KMS-11 (cell line): ENCODE results near the gene CPSF6.

Experiments
- H2AFZ ChIP-seq: fragments of 200-600 bp; sonication (generic); 2 replicates; pipeline ENCODE4 v1.6.1; 2016; ENCODE audit warnings: antibody characterized with exemption, mixed run types, low read depth
- H3K27ac ChIP-seq: fragments of 200-600 bp; sonication (generic); 2 replicates; pipeline ENCODE4 v1.6.1; 2016; ENCODE audit warnings: mild to moderate bottlenecking, mixed run types
- H3K27me3 ChIP-seq: fragments of 200-600 bp; sonication (generic); 2 replicates; pipeline ENCODE4 v1.6.1; 2017; ENCODE audit warnings: mild to moderate bottlenecking, low read depth, mixed run types, moderate library complexity; ENCODE audit not compliant: insufficient read depth
- H3K36me3 ChIP-seq: fragments of 200-600 bp; sonication (generic); 2 replicates; pipeline ENCODE4 v1.6.1; 2017; ENCODE audit warnings: mild to moderate bottlenecking, mixed run types; ENCODE audit not compliant: insufficient read depth
- H3K4me1 ChIP-seq: fragments of 200-600 bp; sonication (generic); 2 replicates; pipeline ENCODE4 v1.6.1; 2016; ENCODE audit warnings: mild to moderate bottlenecking, low read depth, mixed run types; ENCODE audit not compliant: poor library complexity, severe bottlenecking
- H3K4me2 ChIP-seq: fragments of 200-600 bp; sonication (generic); 2 replicates; pipeline ENCODE4 v1.7.0; 2016; ENCODE audit warnings: mild to moderate bottlenecking, mixed run types
- H3K4me3 ChIP-seq: fragments of 200-600 bp; sonication (generic); IDR thresholded peaks from 2 replicates; pipeline ENCODE4 v1.6.1; 2017; ENCODE audit warnings: low read depth, low read length, mixed read lengths; ENCODE audit not compliant: insufficient read depth
- H3K79me2 ChIP-seq: fragments of 200-600 bp; sonication (generic); 2 replicates; pipeline ENCODE4 v1.6.1; 2016; ENCODE audit warnings: low read depth, mixed run types; ENCODE audit not compliant: insufficient read depth
- H3K9ac ChIP-seq: fragments of 200-600 bp; sonication (generic); 2 replicates; pipeline ENCODE4 v1.6.1; 2016; ENCODE audit warnings: mild to moderate bottlenecking, mixed run types
- H4K20me1 ChIP-seq: fragments of 200-600 bp; sonication (generic); 2 replicates; pipeline ENCODE4 v1.6.1; 2016; ENCODE audit warnings: mild to moderate bottlenecking, mixed run types; ENCODE audit not compliant: insufficient read depth
- CTCF ChIP-seq: fragments of 200-600 bp; sonication (generic); conservative IDR thresholded peaks from 2 replicates; pipeline ENCODE4 v1.6.1; 2017; ENCODE audit warnings: low read depth, mild to moderate bottlenecking, antibody characterized with exemption, low read length, moderate library complexity, mixed read lengths

Gene CPSF6

GRCh38 chr12:69318225-69318624, 78.9 kb downstream of the CPSF6 start:
- Histone ChIP-seq H3K36me3 (no peaks in the 10 kb centered on the region), H3K27me3 (no peaks in the 10 kb centered on the region), H4K20me1 (no peaks in the 10 kb centered on the region), H3K27ac (no peak overlapping the region), H3K79me2 (no peaks in the 10 kb centered on the region), H3K4me3 (no peak overlapping the region), H3K4me2 (no peak overlapping the region), H3K9ac (no peak overlapping the region), H2AFZ (no peak overlapping the region), H3K4me1 (no peaks in the 10 kb centered on the region)
- no peak for TF ChIP-seq CTCF

- H3K27me3 ChIP-seq: no peaks in the 10 kb centered on the region
- no peak overlapping the region for H3K4me2 ChIP-seq
- no peaks in the 10 kb centered on the region for H3K36me3 ChIP-seq
- no peaks in the 10 kb centered on the region for H3K79me2 ChIP-seq
- H3K9ac ChIP-seq: no peak overlapping the region
- no peak for TF ChIP-seq CTCF
- H2AFZ ChIP-seq: no peak overlapping the region
- no peak overlapping the region for H3K4me3 ChIP-seq
- H4K20me1 ChIP-seq: no peaks in the 10 kb centered on the region
- H3K4me1 ChIP-seq: no peaks in the 10 kb centered on the region
- no peak overlapping the region for H3K27ac ChIP-seq
Observed at GRCh38 chr12:69321351-69321750, 82.0 kb downstream of the CPSF6 start.
